NCI-H1694 (cell line): ENCODE measurements around the gene SPARCL1.

Experiments used
- DNase-seq: peaks from one replicate; lab custom pipeline; 2025; lab: John Stamatoyannopoulos, UW

SPARCL1 gene

GRCh38 chr4:87541521-87541920 is 12.3 kb upstream of the SPARCL1 start:
- DNase-seq = no peak

DNA sequence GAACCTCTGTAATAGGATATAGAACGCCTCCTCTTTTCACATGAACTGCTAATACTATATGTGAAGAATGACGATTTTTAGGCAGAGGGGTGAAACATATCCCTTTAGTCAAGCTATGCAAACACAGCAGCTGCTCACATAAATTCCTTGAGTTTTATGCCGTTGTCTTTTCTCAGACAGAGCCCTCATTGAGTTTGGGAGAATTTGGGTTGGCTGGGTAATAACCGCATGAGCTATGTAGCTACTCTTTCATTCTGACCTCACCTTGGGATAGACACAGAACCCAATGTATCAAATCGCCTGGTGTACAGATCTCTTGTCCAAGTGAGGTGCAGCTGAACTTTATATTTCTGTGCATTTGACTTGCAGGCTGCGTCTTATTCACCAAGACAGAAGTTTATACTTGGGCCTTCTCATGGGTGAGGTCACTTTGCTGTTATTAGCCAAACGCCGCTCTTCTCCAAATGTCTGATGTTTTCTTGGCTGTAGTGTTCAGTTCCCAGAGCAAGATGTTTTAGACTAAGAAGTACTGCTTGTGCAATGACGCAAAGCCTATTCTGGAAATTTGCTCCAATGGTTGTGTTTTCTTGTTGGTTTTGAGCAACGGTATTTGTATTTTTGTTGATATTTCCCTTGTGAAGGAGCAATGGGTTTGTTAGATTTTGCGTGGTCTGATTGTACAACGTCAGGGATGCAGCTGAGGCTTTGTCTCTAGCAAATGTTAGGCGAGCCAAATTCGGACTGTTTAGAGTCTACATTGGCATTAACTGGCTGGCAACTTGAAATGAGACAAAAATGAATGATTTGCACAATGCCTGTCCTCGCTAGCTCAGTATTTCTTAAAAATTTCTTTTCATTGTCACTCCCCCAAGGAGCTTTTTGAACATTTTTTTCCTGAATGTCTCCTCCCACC is 11.2 kb upstream of the SPARCL1 start:
- DNase-seq = no peak

DNA sequence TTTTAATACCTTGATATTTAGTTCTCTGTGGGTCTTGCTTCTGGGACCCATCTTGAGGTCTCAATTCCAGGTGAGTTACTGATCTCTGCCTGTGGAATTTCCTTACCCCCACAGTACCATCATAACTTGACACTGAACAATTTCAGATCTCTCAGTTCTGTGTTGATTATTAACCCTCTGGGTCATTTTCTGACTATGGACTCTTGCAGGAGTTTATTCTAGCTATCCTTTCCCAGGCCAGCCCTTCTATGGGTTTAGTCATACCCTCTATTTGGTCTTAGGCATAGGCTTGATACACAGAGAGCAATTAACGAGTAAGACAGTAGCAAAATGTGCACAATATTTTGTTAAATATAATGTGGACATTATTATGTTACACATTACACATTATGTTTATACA is 3.7 kb upstream of the SPARCL1 start:
- DNase-seq = no peak

DNA sequence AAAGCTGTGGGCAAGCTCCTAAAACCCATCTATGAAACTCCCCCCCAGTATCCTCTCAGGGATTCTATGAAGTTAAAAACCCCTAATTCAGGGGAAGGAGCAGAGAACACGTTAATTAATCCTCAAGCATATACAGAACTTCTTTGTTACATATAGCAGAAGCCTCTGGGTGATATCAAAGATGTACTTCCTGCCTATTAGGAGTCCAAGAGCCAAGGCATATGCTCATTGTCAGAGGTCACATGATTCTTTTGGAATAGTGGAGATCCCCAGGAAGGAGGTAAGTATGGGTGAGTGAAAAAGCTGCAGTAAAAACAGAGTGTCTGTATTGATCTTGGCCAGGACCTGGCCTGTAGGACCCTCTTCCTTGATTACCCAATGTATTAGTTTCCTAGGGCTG is 2.9 kb upstream of the SPARCL1 start:
- DNase-seq = no peak

DNA sequence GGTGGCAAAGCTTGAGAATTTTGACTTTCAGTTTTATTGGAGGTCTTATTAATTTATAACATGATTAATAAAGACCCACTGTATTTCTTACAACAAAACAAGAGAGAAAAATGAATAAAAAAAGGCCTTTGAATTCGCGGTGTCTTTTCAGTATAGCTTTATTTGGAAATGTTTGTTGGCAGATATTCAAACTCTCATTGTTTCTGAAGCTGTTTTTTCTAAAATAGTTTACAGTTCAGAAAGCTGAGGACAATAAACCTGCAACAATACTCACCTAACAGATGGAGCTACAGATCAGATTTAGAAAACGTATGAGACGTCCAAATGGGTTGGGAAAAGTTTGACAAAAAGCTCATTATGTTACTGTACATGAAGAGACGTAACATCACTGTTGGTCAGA is 2.4 kb upstream of the SPARCL1 start:
- DNase-seq = no peak

- no peak for DNase-seq
These were observed 1.7 kb upstream of the SPARCL1 start for GRCh38 chr4:87530868-87531267.

DNA sequence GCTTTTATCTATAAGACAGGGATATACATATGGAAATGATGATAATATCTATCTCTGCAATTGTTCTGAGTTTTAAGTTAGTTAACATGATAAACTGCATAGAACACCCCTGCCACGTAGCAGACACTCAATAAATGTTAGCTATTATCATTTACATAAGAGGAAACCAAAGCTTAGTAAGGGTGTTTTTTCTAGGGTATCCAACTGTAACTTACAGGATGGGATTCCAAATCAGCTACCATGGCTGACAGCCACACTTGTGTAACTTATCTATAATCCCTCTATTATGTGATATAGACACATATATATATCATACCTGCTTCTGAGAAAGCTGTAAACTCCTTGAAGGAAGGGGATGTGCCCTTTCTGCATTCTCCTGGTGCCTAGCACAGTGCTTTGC is 1.1 kb upstream of the SPARCL1 start:
- no peak for DNase-seq

- no peak for DNase-seq
These were observed 1.6 kb downstream of the SPARCL1 start for GRCh38 chr4:87527431-87528220.

GRCh38 chr4:87525636-87526295 is 3.4 kb downstream of the SPARCL1 start:
- DNase-seq = no peak

DNA sequence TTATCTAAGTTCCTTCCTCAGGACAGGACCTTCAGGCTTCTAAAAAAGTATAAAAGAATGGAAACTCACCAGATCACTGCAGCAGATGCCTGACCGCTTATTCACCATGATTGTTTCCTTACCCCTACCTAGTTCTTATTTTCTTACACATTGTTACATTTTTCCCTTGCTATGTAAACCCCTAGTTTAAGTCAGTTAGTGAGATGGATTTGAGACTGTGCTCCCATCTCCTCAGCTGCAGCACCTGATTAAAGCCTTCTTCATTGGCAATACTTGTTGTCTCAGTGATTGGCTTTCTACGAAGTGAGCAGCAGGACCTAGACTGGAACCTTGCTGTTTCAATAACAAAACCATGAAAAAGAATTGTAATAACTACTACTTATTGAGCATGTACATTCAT is 4.7 kb downstream of the SPARCL1 start:
- no peak for DNase-seq

DNA sequence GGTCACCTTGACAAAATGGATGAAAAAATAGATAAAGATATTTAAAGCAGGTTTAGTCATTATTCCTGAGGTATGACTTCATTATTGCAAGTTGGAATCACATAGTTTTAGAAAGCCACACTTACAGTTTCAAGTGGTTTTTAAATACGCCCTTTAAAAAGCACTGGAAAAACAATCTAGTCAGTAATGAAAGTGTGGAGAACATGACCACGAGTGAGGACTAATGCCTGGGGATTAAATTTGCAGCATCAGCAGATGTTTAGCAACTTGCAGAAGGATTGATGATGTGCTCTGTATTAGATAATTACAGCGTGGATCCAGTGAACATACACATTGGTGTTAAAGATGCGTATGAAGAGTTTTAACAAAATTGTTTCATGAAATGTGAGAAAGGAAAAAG is 5.9 kb downstream of the SPARCL1 start:
- no peak for DNase-seq

DNA sequence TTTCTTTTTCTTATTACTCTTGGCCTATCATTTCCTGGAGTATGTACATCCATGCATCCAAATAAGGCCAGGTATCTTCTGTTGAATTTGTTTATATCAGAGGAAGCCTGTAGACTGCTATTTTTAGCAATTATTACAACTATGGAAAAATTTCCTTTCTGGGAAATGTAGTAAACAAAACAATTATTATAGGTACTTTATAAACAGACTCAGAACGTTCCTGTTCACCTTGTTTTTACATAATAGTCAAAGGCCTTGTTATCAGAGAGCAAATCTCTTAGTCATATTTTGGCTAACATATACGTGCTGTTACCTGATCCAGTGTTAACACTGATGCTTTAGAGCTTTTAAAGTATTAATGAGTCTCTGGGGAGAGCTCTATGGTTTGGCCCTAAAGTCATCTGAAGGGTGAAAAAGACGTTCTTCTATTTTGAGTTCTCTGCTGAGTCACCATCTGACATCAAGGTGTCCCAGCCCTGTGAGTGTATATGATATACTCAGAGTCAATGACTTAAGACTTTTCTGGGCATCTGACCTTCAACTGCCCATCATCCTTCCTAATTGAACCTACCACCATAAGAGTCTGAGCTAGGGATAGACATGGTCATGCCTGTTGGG is 7.3 kb downstream of the SPARCL1 start:
- no peak for DNase-seq

- DNase-seq = no peak
These were observed 7.9 kb downstream of the SPARCL1 start for GRCh38 chr4:87521319-87521718.

DNA sequence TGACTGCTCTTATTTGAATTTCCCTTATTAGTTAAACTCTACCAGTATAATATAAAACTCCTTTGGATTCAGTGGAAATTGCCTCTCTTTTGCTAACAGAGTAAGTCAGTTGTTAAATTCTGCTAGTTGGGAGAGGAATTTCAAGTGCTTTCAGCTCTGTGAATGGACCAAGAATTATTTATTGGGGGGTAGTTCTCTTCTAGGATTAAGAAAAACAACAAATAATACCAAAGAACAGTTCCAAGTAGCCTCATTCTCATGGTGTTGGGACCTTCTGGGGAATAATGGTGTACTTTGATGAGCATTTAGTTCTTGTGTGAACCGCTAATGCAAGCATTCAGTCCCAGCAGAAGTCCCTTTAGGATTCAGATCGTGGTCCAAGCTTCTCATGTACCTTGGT is 11.6 kb downstream of the SPARCL1 start:
- no peak for DNase-seq

- no peak for DNase-seq
These were observed 12.5 kb downstream of the SPARCL1 start for GRCh38 chr4:87516683-87517082.

- no peak for DNase-seq
These were observed 16.8 kb downstream of the SPARCL1 start for GRCh38 chr4:87512400-87512799.

DNA sequence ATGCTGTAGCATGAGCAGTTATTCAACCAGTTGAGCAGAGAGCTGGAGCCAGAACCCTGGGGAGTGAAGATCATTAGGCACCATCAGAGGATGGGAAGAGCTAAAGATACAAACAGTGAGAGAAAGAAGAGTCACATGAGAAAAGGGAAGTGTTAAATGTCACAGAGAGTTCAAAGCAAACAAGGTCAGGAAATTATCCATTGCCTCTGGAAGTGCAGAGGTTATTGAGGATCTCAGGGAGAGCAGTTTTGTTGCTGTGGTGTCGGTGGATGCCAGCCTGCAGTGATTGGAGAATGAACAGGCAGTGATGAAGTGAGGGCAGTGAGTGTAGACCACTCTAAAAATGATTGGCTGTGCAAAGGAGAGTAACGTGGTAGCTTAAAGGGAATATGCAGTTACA is 17.7 kb downstream of the SPARCL1 start:
- no peak for DNase-seq

DNA sequence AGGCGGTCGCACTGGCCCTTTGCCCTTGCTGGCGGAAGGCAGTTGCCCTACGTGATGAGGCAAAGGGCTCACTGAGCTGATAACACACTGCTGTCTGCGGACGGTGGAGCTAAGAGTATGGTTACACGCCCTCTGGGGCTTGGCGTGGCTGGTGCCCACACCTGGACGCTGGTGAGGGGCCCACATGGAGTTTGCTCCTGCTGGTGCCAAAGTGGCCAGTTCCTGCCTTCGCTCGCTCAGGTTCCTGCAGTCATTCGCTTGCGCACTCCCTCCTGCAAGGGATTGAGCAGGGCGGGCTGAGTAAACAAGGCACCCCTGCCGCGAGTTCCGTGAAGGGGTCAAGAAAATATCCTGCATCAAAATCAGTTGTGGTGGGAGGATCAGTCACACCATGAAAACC is 18.4 kb downstream of the SPARCL1 start:
- no peak for DNase-seq

GRCh38 chr4:87506974-87507701 is 22.0 kb downstream of the SPARCL1 start:
- no peak for DNase-seq

GRCh38 chr4:87505862-87506261 is 23.3 kb downstream of the SPARCL1 start:
- no peak for DNase-seq

- no peak for DNase-seq
These were observed 26.5 kb downstream of the SPARCL1 start for GRCh38 chr4:87502580-87503238.
